Nephron progenitor cell (in vitro differentiated cells): ENCODE measurements around the gene COG2.

Experiments used
- DNase-seq: peaks from one replicate; pipeline ENCODE4 v3.0.0; 2021
- H3K27ac Mint-ChIP-seq: 2 replicates; pipeline ENCODE4 v1.8.0; 2021; ENCODE audit warnings: mild to moderate bottlenecking, moderate library complexity, mixed read lengths
- H3K27me3 Mint-ChIP-seq: 2 replicates; pipeline ENCODE4 v1.8.0; 2021; ENCODE audit warnings: mild to moderate bottlenecking, low read depth, mixed read lengths; ENCODE audit not compliant: poor library complexity
- H3K36me3 Mint-ChIP-seq: 2 replicates; pipeline ENCODE4 v1.8.0; 2021; ENCODE audit warnings: low read depth, mixed read lengths
- H3K4me1 Mint-ChIP-seq: 2 replicates; pipeline ENCODE4 v1.8.0; 2021; ENCODE audit warnings: mixed read lengths
- H3K4me3 Mint-ChIP-seq: 2 replicates; pipeline ENCODE4 v1.8.0; 2021; ENCODE audit warnings: mild to moderate bottlenecking, moderate library complexity, mixed read lengths
- H3K9me3 Mint-ChIP-seq: 2 replicates; pipeline ENCODE4 v1.8.0; 2021; ENCODE audit warnings: mild to moderate bottlenecking, moderate library complexity, mixed read lengths
- TF ChIP-seq, protein P1 (sequence below): fragments of 200-600 bp; sonication (generic); IDR thresholded peaks from 2 replicates; pipeline ENCODE4 v1.5.0; 2021; ENCODE audit warnings: antibody characterized with exemption

Gene COG2

GRCh38 chr1:230622151-230622550, 20.1 kb upstream of the COG2 start:
- Mint-ChIP-seq H3K36me3 (no peaks in the 10 kb centered on the region), H3K4me1 (no peaks in the 10 kb centered on the region), H3K27me3 (peaks cover 19% of the 10 kb centered on the region), H3K4me3 (no peak overlapping the region), H3K27ac (no peak overlapping the region), H3K9me3 (no peaks in the 10 kb centered on the region)
- no peak for DNase-seq
- TF ChIP-seq, protein P1, sequence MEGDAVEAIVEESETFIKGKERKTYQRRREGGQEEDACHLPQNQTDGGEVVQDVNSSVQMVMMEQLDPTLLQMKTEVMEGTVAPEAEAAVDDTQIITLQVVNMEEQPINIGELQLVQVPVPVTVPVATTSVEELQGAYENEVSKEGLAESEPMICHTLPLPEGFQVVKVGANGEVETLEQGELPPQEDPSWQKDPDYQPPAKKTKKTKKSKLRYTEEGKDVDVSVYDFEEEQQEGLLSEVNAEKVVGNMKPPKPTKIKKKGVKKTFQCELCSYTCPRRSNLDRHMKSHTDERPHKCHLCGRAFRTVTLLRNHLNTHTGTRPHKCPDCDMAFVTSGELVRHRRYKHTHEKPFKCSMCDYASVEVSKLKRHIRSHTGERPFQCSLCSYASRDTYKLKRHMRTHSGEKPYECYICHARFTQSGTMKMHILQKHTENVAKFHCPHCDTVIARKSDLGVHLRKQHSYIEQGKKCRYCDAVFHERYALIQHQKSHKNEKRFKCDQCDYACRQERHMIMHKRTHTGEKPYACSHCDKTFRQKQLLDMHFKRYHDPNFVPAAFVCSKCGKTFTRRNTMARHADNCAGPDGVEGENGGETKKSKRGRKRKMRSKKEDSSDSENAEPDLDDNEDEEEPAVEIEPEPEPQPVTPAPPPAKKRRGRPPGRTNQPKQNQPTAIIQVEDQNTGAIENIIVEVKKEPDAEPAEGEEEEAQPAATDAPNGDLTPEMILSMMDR, result no peak

GRCh38 chr1:230624097-230624713, 18.1 kb upstream of the COG2 start:
- peaks cover 15% of the 10 kb centered on the region for H3K27me3 Mint-ChIP-seq
- no peaks in the 10 kb centered on the region for H3K4me1 Mint-ChIP-seq
- H3K27ac Mint-ChIP-seq, result no peak overlapping the region
- TF ChIP-seq, protein P1, result no peak
- no peaks in the 10 kb centered on the region for H3K9me3 Mint-ChIP-seq
- no peaks in the 10 kb centered on the region for H3K36me3 Mint-ChIP-seq
- H3K4me3 Mint-ChIP-seq, result no peak overlapping the region
- no peak for DNase-seq

GRCh38 chr1:230626232-230626631, 16.0 kb upstream of the COG2 start:
- no peaks in the 10 kb centered on the region for H3K9me3 Mint-ChIP-seq

GRCh38 chr1:230627767-230628166, 14.5 kb upstream of the COG2 start:
- no peaks in the 10 kb centered on the region for H3K9me3 Mint-ChIP-seq
- H3K4me3 Mint-ChIP-seq, result no peak overlapping the region
- no peak for DNase-seq
- TF ChIP-seq, protein P1, result no peak
- no peaks in the 10 kb centered on the region for H3K4me1 Mint-ChIP-seq
- peaks cover 11% of the 10 kb centered on the region for H3K27me3 Mint-ChIP-seq
- H3K27ac Mint-ChIP-seq, result no peak overlapping the region
- no peaks in the 10 kb centered on the region for H3K36me3 Mint-ChIP-seq

More at GRCh38 chr1:230626232-230626631, 16.0 kb upstream of the COG2 start:
- TF ChIP-seq, protein P1, result no peak
- no peak overlapping the region for H3K27ac Mint-ChIP-seq
- H3K27me3 Mint-ChIP-seq, result peaks cover 11% of the 10 kb centered on the region
- H3K4me3 Mint-ChIP-seq, result no peak overlapping the region
- H3K4me1 Mint-ChIP-seq, result no peaks in the 10 kb centered on the region
- no peak for DNase-seq
- no peaks in the 10 kb centered on the region for H3K36me3 Mint-ChIP-seq

DNA sequence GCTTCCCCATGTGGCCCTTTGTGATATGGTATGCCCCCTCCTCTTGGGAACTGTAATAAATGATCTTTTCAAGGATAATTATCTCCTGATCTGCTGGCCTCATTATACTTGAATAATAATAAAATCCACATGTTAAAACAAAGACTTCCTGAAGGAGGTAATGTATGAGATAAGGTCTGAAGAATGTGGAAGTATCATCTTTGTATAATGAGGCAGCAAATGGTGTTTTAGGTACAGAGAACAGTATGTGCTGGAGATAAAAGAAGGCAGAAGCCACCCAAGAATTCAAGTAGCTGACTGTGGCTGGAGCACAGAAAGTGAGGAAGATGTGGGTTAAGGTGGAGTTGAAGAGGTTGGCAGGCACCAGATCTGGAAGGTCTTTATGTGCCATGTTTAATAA, 12.8 kb upstream of the COG2 start:
- H3K27me3 Mint-ChIP-seq, result peaks cover 11% of the 10 kb centered on the region
- DNase-seq, result no peak
- H3K4me1 Mint-ChIP-seq, result no peaks in the 10 kb centered on the region
- H3K36me3 Mint-ChIP-seq, result no peaks in the 10 kb centered on the region
- TF ChIP-seq, protein P1, result no peak
- H3K9me3 Mint-ChIP-seq, result no peaks in the 10 kb centered on the region
- H3K4me3 Mint-ChIP-seq, result no peak overlapping the region
- H3K27ac Mint-ChIP-seq, result no peak overlapping the region

- Mint-ChIP-seq H3K9me3 (no peaks in the 10 kb centered on the region), H3K36me3 (no peaks in the 10 kb centered on the region), H3K27me3 (peaks cover 8% of the 10 kb centered on the region), H3K4me1 (no peaks in the 10 kb centered on the region), H3K4me3 (no peak overlapping the region), H3K27ac (no peak overlapping the region)
- no peak for DNase-seq
- TF ChIP-seq, protein P1, result no peak
Observed at GRCh38 chr1:230631477-230631876, 10.8 kb upstream of the COG2 start.
